IPS DF 4.7 (cell line): ENCODE measurements around the gene CPZ.
"Not testable (repeated sequence)": the region's sequence is repeated elsewhere in the genome, so short reads cannot be mapped to it uniquely, and the experiment has no call there.

Experiments used
- DNase-seq: peaks from one replicate; pipeline ENCODE4 v3.0.0-alpha.2; 2013; ENCODE audit warnings: low spot score; ENCODE audit errors: extremely low read depth

Gene CPZ

DNA sequence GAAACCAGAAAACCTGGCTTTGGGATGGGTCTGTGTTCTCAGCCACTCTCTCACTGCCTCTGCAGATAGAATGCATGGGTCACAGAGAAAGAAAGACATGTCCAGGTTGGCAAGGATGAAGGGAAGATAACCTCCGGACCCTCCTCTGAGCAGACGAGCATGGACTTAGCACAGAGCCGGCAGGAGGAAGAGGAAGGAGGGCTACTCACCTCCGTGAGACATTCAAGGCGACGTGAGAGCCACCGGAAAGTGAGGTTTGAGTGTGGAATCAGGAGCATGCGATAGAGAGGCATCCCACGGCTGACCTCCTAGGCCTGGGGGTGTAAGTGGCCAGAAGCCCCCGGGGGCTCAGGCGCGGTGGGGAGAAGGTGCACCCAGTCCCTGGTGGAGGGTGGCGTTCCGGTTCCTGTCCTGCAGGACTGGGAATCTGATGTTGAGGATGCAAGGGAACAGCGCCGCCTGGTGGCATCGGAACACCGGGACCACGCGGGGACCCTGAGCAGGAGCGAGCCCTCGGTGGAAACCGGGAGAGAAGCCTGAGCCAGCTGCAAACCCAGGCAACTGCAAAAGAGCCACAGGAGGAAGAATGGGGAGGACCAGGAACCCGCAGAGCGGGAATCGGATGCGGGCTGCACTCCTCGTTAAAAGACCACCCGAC, 43.5 kb downstream of the CPZ start:
- not testable (repeated sequence) for DNase-seq

DNA sequence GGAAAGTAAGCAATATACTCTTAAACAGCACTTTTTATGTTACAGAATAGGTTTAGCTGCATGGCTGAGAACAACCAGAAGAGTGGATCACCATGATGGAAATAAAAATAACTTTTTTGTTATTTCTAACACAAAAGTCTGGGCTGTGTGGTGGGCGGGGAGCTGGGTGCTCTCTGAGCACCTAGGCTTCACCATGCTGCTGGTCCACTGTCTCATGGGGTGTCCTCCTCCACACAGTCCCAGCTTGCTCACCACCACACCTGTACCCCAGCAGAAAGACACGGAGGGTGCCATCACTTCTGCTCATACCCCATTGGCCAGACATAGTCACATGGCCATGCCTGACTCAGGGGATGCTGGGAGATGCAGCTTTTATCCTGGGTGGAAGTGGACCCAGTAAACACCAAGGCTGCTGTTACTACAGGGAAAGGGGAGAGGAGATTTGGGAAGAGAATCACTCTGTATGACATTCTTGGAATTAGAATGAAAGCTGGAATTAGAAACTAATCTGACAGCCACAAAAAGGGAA, 45.0 kb downstream of the CPZ start:
- DNase-seq, result no peak

DNA sequence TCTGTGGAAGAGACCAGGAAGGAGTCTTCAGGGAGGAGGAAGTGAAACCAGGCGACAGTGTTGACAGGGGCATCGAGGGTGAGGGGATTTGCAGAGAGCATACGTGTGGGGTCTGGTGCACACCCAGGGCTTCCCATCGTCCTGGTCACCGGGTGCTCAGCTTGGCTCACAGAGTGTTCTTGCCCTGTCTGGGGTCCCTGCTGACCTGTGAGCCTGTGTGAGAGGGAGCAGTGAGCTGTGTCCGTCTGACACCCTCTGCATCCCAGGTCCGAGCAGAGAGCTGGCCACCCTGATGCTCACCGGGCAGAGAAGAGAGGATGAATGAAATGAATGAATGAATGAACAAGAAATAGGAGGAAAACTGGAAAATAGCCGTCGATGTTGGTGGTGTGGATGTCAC, 46.5 kb downstream of the CPZ start:
- DNase-seq, result no peak

GRCh38 chr4:8639777-8640720, 47.5 kb downstream of the CPZ start:
- no peak for DNase-seq

- no peak for DNase-seq
Measured at GRCh38 chr4:8640816-8641215, 48.3 kb downstream of the CPZ start.

GRCh38 chr4:8641256-8641655, 48.7 kb downstream of the CPZ start:
- DNase-seq, result no peak

DNA sequence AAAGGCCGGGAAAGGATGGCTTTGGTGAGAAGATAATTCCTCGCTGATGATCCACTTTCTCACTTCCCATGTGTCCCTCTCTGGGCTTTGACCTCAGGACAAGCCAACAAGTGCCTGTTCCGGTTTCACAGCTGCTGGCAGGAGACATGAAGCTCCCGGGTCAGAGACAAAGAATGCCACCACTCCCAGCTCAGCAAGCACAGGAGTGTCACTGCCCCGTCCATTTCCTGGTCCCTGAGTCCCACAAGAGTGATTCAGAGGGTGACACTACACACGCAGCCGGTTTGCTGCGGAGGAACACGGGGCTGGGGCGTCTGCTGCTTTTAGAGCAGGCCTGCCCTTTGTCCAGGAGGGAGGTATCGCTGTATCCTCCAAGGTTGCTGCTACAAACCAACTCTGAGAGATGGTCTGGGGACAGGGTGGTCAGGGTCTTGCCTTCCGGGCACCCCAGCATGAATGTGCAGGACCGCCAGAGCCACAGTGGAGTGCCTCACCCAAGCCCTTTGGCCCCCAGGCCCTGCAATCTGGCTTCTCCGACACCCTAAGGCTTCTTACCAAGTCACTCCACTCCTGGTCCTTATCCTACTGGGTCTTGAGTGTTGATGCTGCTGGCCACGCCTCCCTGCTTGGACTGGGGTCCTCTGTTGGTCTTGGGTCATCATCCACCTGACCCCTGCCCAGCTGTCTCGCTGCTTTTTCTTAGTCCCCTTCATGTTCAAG, 49.5 kb downstream of the CPZ start:
- no peak for DNase-seq

- no peak for DNase-seq
Measured at GRCh38 chr4:8642651-8643321, 50.2 kb downstream of the CPZ start.

- DNase-seq, result no peak
Measured at GRCh38 chr4:8643441-8643840, 50.9 kb downstream of the CPZ start.

DNA sequence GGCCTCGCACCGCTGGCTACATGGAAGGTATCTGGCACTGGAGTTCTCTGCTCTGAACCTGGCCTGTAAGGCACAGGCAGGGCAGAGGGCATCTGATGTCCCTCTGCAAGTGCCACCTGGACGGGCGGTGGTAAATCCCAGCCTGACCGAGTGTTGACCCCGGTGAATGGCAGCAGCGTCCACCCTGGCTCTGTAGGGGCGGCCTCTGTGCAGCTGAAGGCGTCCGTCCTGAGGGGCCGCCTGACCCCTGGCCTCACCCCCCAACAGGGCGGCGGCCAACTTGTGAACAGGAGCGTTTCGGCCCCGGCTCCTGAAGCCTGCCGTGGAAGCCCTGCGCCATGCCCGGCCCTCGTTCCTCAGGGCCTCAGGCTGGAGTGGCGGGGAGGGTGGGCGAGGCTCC, 51.4 kb downstream of the CPZ start:
- no peak for DNase-seq

DNA sequence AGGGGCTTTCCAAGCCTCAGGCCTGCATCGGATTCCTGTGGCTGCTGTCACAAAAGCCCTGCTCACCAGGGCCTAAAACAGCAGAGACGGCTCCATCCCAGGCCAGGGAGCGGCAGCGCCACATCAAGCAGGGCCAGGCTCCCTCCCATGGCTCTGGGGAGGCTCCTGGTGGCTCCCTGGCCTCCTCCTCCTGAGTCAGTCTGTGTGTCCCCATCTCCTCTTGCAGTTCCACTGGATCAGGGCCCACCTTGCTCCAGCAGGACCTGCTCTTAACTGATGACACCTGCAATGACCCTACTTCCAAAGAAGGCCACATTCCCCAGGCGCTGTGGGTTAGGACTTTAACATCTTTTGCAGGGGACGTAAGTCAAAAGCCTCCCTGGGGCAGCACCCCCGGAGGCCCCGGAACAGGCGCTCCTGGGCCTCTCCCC, 51.9 kb downstream of the CPZ start:
- DNase-seq, result no peak

GRCh38 chr4:8644966-8645752, 52.6 kb downstream of the CPZ start:
- DNase-seq, result no peak

DNA sequence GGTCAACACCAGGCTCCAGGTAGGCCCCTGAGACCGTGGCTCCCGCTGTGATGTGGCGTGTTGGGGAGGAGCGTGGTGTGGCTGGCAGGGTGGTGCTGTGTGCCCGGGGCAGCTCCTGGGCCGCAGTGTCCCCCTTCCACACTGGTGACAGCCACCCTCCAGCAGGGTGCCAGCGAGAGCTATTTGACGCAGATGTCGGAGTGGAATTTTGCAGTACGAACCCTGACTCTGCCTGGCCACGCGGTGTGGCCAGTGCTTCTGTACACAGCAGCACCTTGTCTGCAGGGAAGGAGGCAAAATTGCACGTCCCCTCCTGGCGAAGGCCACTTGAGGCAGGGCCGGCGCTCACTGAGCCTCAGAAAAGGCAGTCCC, 53.2 kb downstream of the CPZ start:
- no peak for DNase-seq

- DNase-seq, result no peak
Measured at GRCh38 chr4:8646296-8647093, 53.9 kb downstream of the CPZ start.

- no peak for DNase-seq
Measured at GRCh38 chr4:8647094-8647570, 54.6 kb downstream of the CPZ start.

GRCh38 chr4:8647626-8648025, 55.1 kb downstream of the CPZ start:
- DNase-seq, result no peak

DNA sequence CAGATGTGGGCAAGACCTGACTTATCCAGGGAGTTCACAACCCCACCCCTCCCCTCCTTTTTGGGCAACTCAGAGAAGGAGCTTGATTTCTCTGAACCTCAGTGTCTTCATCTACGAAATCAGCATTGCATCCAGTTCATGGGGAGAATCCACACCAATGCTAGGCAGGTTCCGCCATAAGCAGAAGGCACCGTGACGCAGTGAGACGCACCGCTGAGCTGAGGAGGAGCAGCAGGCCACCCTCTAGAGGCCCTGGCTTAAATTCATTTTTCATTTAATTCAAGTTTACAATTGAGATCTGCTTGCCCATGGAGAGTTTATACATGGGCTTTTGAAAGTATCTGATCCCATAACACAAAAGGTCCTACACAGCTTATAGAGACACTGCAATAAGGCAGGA, 55.7 kb downstream of the CPZ start:
- no peak for DNase-seq

- no peak for DNase-seq
Measured at GRCh38 chr4:8648816-8649630, 56.5 kb downstream of the CPZ start.
